Fibroblast of lung (primary cell): ENCODE data around the gene LOC128125822.
A peak's percentile ranks its signal among the peaks of the same experiment; 100 is the strongest.

ENCODE experiments used
- DNase-seq, 2 donors: peaks; one replicate each; pipeline versions ENCODE4 v3.0.0 to v3.0.0-alpha.2; 2010; ENCODE audit warnings: low read depth in 2 of 2
- H2AFZ ChIP-seq: 2 replicates; pipeline ENCODE4 v1.5.1; 2012; ENCODE audit warnings: low read length, control low read depth, inconsistent platforms
- H3K27ac ChIP-seq: 2 replicates; pipeline ENCODE4 v1.5.1; 2011; ENCODE audit warnings: low read length, control low read depth; ENCODE audit not compliant: insufficient read depth
- H3K27me3 ChIP-seq: 2 replicates; pipeline ENCODE4 v1.5.1; 2011; ENCODE audit warnings: mild to moderate bottlenecking, low read length; ENCODE audit not compliant: control insufficient read depth, insufficient read depth
- H3K36me3 ChIP-seq: 2 replicates; pipeline ENCODE4 v1.5.1; 2011; ENCODE audit warnings: low read length; ENCODE audit not compliant: control insufficient read depth, insufficient read depth
- H3K4me1 ChIP-seq: 2 replicates; pipeline ENCODE4 v1.5.1; 2011; ENCODE audit warnings: low read length; ENCODE audit not compliant: control insufficient read depth, insufficient read depth; ENCODE audit errors: extremely low read depth
- H3K4me2 ChIP-seq: 2 replicates; pipeline ENCODE4 v1.5.1; 2011; ENCODE audit warnings: low read length, control low read depth; ENCODE audit not compliant: insufficient read depth; ENCODE audit errors: extremely low read depth
- H3K4me3 ChIP-seq, 4 experiments: fragments of 200-600 bp in 1 of 4; sonication (generic) in 1 of 4; replicated peaks in 1 of 4; 2 replicates each; pipeline ENCODE4 v1.5.1; 2011 to 2016; ENCODE audit warnings: low read length in 4 of 4, low read depth in 3 of 4, mild to moderate bottlenecking in 3 of 4, control low read depth in 2 of 4, inconsistent platforms in 1 of 4, mixed read lengths in 1 of 4; ENCODE audit not compliant: insufficient read depth in 1 of 4; ENCODE audit errors: control extremely low read depth in 1 of 4
- H3K79me2 ChIP-seq: 2 replicates; pipeline ENCODE4 v1.5.1; 2012; ENCODE audit warnings: mild to moderate bottlenecking, low read length, inconsistent platforms; ENCODE audit not compliant: control insufficient read depth, insufficient read depth
- H3K9ac ChIP-seq: 2 replicates; pipeline ENCODE4 v1.5.1; 2011; ENCODE audit warnings: mild to moderate bottlenecking, low read length, control low read depth; ENCODE audit not compliant: insufficient read depth
- H3K9me3 ChIP-seq: 2 replicates; pipeline ENCODE4 v1.5.1; 2012; ENCODE audit warnings: low read depth, low read length; ENCODE audit not compliant: control insufficient read depth, insufficient read depth
- H4K20me1 ChIP-seq: 2 replicates; pipeline ENCODE4 v1.5.1; 2011; ENCODE audit warnings: low read length; ENCODE audit not compliant: control insufficient read depth, insufficient read depth; ENCODE audit errors: extremely low read depth
- CTCF ChIP-seq, 2 donors: IDR thresholded peaks in 1 of 2; conservative IDR thresholded peaks in 1 of 2; 1 replicate in 1 of 2; 2 replicates in 1 of 2; pipeline ENCODE4 v1.5.1; 2011 to 2012; ENCODE audit warnings: low read length in 2 of 2, control low read depth in 1 of 2, inconsistent platforms in 1 of 2, low read depth in 1 of 2, mild to moderate bottlenecking in 1 of 2
- EZH2 ChIP-seq: IDR thresholded peaks from 2 replicates; pipeline ENCODE4 v1.5.1; 2012; ENCODE audit warnings: low read length, control low read depth, mild to moderate bottlenecking; ENCODE audit errors: missing control alignments

LOC128125822 gene

GRCh38 chr6:63560801-63561287, 11.4 kb upstream of the LOC128125822 start:
- no peak overlapping the region for H3K9ac ChIP-seq
- peak; percentile 45 to 58 for DNase-seq
- no peaks in the 10 kb centered on the region for H3K36me3 ChIP-seq
- H4K20me1 ChIP-seq: no peaks in the 10 kb centered on the region
- no peak overlapping the region for H2AFZ ChIP-seq
- H3K27ac ChIP-seq: no peak overlapping the region
- H3K27me3 ChIP-seq: no peaks in the 10 kb centered on the region
- TF ChIP-seq CTCF (conservative IDR thresholded peaks at IDR 0.05 in 1 of 2, IDR thresholded peaks at IDR 0.05 in 1 of 2; ENCODE audit: low read depth in 1 of 2, low read length in 2 of 2) (no peak), EZH2 (no peak)
- no peaks in the 10 kb centered on the region for H3K4me1 ChIP-seq
- H3K79me2 ChIP-seq: no peaks in the 10 kb centered on the region
- no peak overlapping the region for H3K4me3 ChIP-seq
- no peaks in the 10 kb centered on the region for H3K9me3 ChIP-seq
- H3K4me2 ChIP-seq: no peak overlapping the region

- Histone ChIP-seq H3K4me2 (no peak overlapping the region), H3K79me2 (no peaks in the 10 kb centered on the region), H3K9me3 (no peaks in the 10 kb centered on the region), H3K4me3 (no peak overlapping the region), H4K20me1 (no peaks in the 10 kb centered on the region), H3K9ac (no peak overlapping the region), H3K36me3 (no peaks in the 10 kb centered on the region), H3K27me3 (no peaks in the 10 kb centered on the region), H3K4me1 (no peaks in the 10 kb centered on the region), H2AFZ (no peak overlapping the region), H3K27ac (no peak overlapping the region)
- no peak for DNase-seq
- no peak for TF ChIP-seq CTCF (conservative IDR thresholded peaks at IDR 0.05 in 1 of 2, IDR thresholded peaks at IDR 0.05 in 1 of 2; ENCODE audit: low read depth in 1 of 2, low read length in 2 of 2)
Observed at GRCh38 chr6:63561288-63561687, 11.0 kb upstream of the LOC128125822 start.

- no peaks in the 10 kb centered on the region for H4K20me1 ChIP-seq
- DNase-seq: no peak
Observed at GRCh38 chr6:63563235-63563634, 9.0 kb upstream of the LOC128125822 start.

More at GRCh38 chr6:63563235-63563634, 9.0 kb upstream of the LOC128125822 start:
- H3K9me3 ChIP-seq: no peaks in the 10 kb centered on the region
- H3K4me2 ChIP-seq: no peak overlapping the region
- no peak overlapping the region for H3K27ac ChIP-seq
- H3K9ac ChIP-seq: no peak overlapping the region
- H3K4me1 ChIP-seq: no peaks in the 10 kb centered on the region
- no peaks in the 10 kb centered on the region for H3K79me2 ChIP-seq
- H2AFZ ChIP-seq: no peak overlapping the region
- H3K27me3 ChIP-seq: no peaks in the 10 kb centered on the region
- TF ChIP-seq CTCF (conservative IDR thresholded peaks at IDR 0.05 in 1 of 2, IDR thresholded peaks at IDR 0.05 in 1 of 2; ENCODE audit: low read depth in 1 of 2, low read length in 2 of 2): no peak
- TF ChIP-seq EZH2: no peak
- H3K4me3 ChIP-seq: no peak overlapping the region
- no peaks in the 10 kb centered on the region for H3K36me3 ChIP-seq
